ENCODE results near the gene METTL13. TPM values are rescaled to one million over a fixed set of nuclear protein-coding genes. Genes with fewer than 3 reads are reported as not detected.

METTL13 gene
- total and polyA plus RNA-seq, 2 of the 8 experiments (the other 6 are each of a cell fraction or from before 2014, with no cell fraction given), result 38.1 to 66.3 TPM

DNA sequence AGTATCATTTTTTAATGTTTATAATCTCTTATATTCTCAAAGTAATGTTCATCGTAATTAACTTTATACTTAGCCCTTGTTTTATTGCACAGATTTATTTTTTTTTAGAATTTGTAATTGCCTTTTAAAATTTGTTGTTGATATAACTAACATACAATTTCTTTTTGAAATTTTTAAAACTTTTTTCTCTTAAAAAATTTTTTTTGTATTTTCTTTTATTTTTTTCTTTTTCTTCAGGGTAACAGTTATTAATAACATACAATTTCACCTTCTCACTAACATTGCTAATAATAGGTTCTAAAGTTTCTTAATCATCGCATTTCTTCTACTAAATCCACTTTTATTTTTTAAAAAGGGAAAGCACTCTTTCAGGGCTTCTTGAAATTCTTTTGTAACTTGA lies 28.3 kb upstream of the METTL13 start (continued):
- TF ChIP-seq JUND (IDR thresholded peaks at IDR 0.05; ENCODE audit: low read length) (no peak), EP300 (IDR thresholded peaks at IDR 0.05; ENCODE audit: borderline replicate concordance in 1 of 2, low read depth in 2 of 2, low read length in 2 of 2) (no peak), PHF8 (conservative IDR thresholded peaks at IDR 0.05; ENCODE audit: low read depth, low read length) (no peak), RAD21 (IDR thresholded peaks at IDR 0.05 in 1 of 2, conservative IDR thresholded peaks at IDR 0.05 in 1 of 2; ENCODE audit: low read depth in 2 of 2, low read length in 2 of 2) (no peak)
- TF ChIP-seq, protein P1, sequence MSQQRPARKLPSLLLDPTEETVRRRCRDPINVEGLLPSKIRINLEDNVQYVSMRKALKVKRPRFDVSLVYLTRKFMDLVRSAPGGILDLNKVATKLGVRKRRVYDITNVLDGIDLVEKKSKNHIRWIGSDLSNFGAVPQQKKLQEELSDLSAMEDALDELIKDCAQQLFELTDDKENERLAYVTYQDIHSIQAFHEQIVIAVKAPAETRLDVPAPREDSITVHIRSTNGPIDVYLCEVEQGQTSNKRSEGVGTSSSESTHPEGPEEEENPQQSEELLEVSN (IDR thresholded peaks at IDR 0.05), result no peak
